DOHH2 (cell line): ENCODE data around the gene NFATC3.

Experiments used
- H3F3A ChIP-seq: fragments of 200-600 bp; sonication (generic), shearing (Covaris generic); 2 replicates; pipeline ENCODE4 v1.6.0; 2016; ENCODE audit warnings: antibody characterized with exemption, mild to moderate bottlenecking; ENCODE audit not compliant: control insufficient read depth, insufficient read depth
- H3K27ac ChIP-seq: fragments of 200-600 bp; sonication (generic); 2 replicates; pipeline ENCODE4 v1.5.1; 2014; ENCODE audit warnings: low read depth, mild to moderate bottlenecking, low read length, moderate library complexity
- H3K27me3 ChIP-seq: fragments of 200-600 bp; sonication (generic); 2 replicates; pipeline ENCODE4 v1.6.1; 2014; ENCODE audit warnings: mild to moderate bottlenecking, low read length, mixed read lengths; ENCODE audit not compliant: control insufficient read depth
- H3K36me3 ChIP-seq: fragments of 200-600 bp; sonication (generic); 2 replicates; pipeline ENCODE4 v1.6.1; 2014; ENCODE audit warnings: mild to moderate bottlenecking, low read length, moderate library complexity, mixed read lengths; ENCODE audit not compliant: control insufficient read depth
- H3K4me1 ChIP-seq: fragments of 200-600 bp; sonication (generic); 2 replicates; pipeline ENCODE4 v1.6.1; 2014; ENCODE audit warnings: mild to moderate bottlenecking, low read length, mixed read lengths; ENCODE audit not compliant: control insufficient read depth
- H3K4me2 ChIP-seq: fragments of 200-600 bp; sonication (generic); 2 replicates; pipeline ENCODE4 v1.6.0; 2014; ENCODE audit warnings: mild to moderate bottlenecking, low read length, moderate library complexity
- H3K4me3 ChIP-seq: fragments of 200-600 bp; sonication (generic); 2 replicates; pipeline ENCODE4 v1.5.1; 2014; ENCODE audit warnings: mild to moderate bottlenecking, low read length, mixed read lengths
- H3K79me2 ChIP-seq: fragments of 200-600 bp; sonication (generic); 2 replicates; pipeline ENCODE4 v1.6.1; 2014; ENCODE audit warnings: mild to moderate bottlenecking, low read length, mixed read lengths; ENCODE audit not compliant: control insufficient read depth
- H3K9me2 ChIP-seq: fragments of 200-600 bp; sonication (generic); replicated peaks from 2 replicates; pipeline ENCODE4 v1.6.1; 2014; ENCODE audit warnings: mild to moderate bottlenecking, low read length, mixed read lengths; ENCODE audit not compliant: control insufficient read depth
- H3K9me3 ChIP-seq: fragments of 200-600 bp; sonication (generic); 2 replicates; pipeline ENCODE4 v1.6.1; 2014; ENCODE audit warnings: antibody characterized with exemption, low read length, mixed read lengths; ENCODE audit not compliant: control insufficient read depth, insufficient read depth
- H4K20me1 ChIP-seq: fragments of 200-600 bp; sonication (generic); 2 replicates; pipeline ENCODE4 v1.6.0; 2014; ENCODE audit warnings: low read depth, mild to moderate bottlenecking, antibody characterized with exemption, low read length, moderate library complexity; ENCODE audit not compliant: control insufficient read depth, insufficient read depth
- CTCF ChIP-seq: fragments of 200-600 bp; sonication (generic); IDR thresholded peaks from one replicate; pipeline ENCODE4 v1.5.1; 2014; ENCODE audit warnings: antibody characterized with exemption, mild to moderate bottlenecking, low read depth, low read length; ENCODE audit not compliant: poor library complexity, severe bottlenecking
- EZH2phosphoT487 ChIP-seq: fragments of 200-600 bp; sonication (generic); IDR thresholded peaks from 2 replicates; pipeline ENCODE4 v1.6.1; 2017; ENCODE audit warnings: borderline replicate concordance, mild to moderate bottlenecking, antibody characterized with exemption, low read length, moderate library complexity, mixed read lengths

NFATC3 gene

GRCh38 chr16:68214726-68215125 is 129.6 kb downstream of the NFATC3 start:
- H3K27ac ChIP-seq, result no peak overlapping the region
- no peak overlapping the region for H3K4me2 ChIP-seq
- H3K9me2 ChIP-seq, result no peaks in the 10 kb centered on the region
- H4K20me1 ChIP-seq, result no peaks in the 10 kb centered on the region
- H3K36me3 ChIP-seq, result no peaks in the 10 kb centered on the region; the same call in 1 of the 2 replicates
- TF ChIP-seq EZH2phosphoT487 (no peak), CTCF (no peak)
- no peak overlapping the region for H3K4me3 ChIP-seq
- 0 out of 2 replicates have a peak, but pooled peaks cover under 1% of the 10 kb centered on the region for H3K79me2 ChIP-seq
- H3F3A ChIP-seq, result peaks cover 2% of the 10 kb centered on the region; the same call in 1 of the 2 replicates
- H3K27me3 ChIP-seq, result no peaks in the 10 kb centered on the region
- H3K4me1 ChIP-seq, result peaks cover 3% of the 10 kb centered on the region; the same call in 1 of the 2 replicates
- no peaks in the 10 kb centered on the region for H3K9me3 ChIP-seq

GRCh38 chr16:68215302-68215701 is 130.1 kb downstream of the NFATC3 start:
- no peaks in the 10 kb centered on the region for H3K27me3 ChIP-seq
- no peak overlapping the region for H3K4me3 ChIP-seq
- no peaks in the 10 kb centered on the region for H3K79me2 ChIP-seq
- peaks cover 2% of the 10 kb centered on the region; the same call in 1 of the 2 replicates for H3F3A ChIP-seq
- H3K9me2 ChIP-seq, result no peaks in the 10 kb centered on the region
- H3K4me2 ChIP-seq, result no peak overlapping the region
- no peaks in the 10 kb centered on the region for H3K9me3 ChIP-seq
- H3K27ac ChIP-seq, result no peak overlapping the region
- TF ChIP-seq EZH2phosphoT487 (no peak), CTCF (no peak)
- H4K20me1 ChIP-seq, result no peaks in the 10 kb centered on the region
- H3K4me1 ChIP-seq, result peaks cover 3% of the 10 kb centered on the region; the same call in 1 of the 2 replicates
- H3K36me3 ChIP-seq, result no peaks in the 10 kb centered on the region; the same call in 1 of the 2 replicates

GRCh38 chr16:68216240-68216639 is 131.1 kb downstream of the NFATC3 start:
- Histone ChIP-seq H3K4me2 (no peak overlapping the region), H3K36me3 (no peaks in the 10 kb centered on the region; the same call in 1 of the 2 replicates), H3K27ac (no peak overlapping the region), H3F3A (peaks cover 2% of the 10 kb centered on the region; the same call in 1 of the 2 replicates), H3K27me3 (no peaks in the 10 kb centered on the region), H3K9me3 (no peaks in the 10 kb centered on the region), H3K9me2 (no peaks in the 10 kb centered on the region), H3K4me1 (peaks cover 3% of the 10 kb centered on the region; the same call in 1 of the 2 replicates), H3K79me2 (no peaks in the 10 kb centered on the region), H3K4me3 (no peak overlapping the region), H4K20me1 (no peaks in the 10 kb centered on the region)
- TF ChIP-seq CTCF, result no peak
- no peak for TF ChIP-seq EZH2phosphoT487
